Measurements from ENCODE around the gene PAFAH2.
A peak's percentile ranks its signal among the peaks of the same experiment; 100 is the strongest.

The PAFAH2 gene

DNA sequence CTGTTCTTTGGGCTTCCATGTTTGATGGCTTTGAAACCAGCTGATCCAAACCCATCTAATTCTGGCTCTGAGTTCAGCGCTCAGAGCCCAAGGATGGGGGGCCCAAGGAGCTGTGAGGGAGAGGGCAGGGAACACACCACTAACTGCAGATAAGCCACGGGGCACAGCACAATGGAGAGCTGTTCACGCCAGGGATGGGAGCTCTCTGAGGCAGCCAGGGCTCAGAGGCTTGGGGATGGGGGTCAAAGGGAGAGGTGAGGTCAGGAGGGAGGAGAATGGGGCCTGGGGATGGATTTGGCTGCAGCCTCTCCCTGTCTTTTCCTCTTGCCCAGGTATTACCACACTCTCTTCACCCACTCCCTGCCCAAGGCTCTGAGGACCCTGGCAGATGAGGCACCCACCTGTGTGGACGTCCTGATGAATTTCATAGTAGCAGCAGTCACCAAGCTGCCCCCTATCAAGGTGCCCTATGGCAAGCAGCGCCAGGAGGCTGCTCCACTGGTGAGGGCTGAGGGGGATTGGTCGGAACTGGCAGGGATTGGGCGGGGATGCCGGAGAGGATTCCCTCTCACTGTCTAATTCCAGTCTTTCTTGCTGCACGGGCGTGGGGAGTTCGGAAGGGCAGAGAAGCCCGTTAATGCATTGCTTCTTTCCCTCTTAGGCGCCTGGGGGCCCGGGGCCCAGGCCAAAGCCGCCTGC is 36.8 kb upstream of the PAFAH2 start:
- Histone ChIP-seq H4K20me1 (ENCODE audit: insufficient read depth, low read length) (no peaks in the 10 kb centered on the region), H2AFZ (ENCODE audit: low read depth, low read length) (peak overlapping the region; percentile 92), H3K36me3 (replicated peaks; ENCODE audit: low read depth, low read length) (no peaks in the 10 kb centered on the region), H3K4me3 (ENCODE audit: low read length) (peak overlapping the region; percentile 100), H3K9ac (ENCODE audit: low read length) (peak overlapping the region; percentile 58), H3K79me2 (ENCODE audit: low read length) (no peaks in the 10 kb centered on the region), H3K4me1 (ENCODE audit: low read length) (no peaks in the 10 kb centered on the region), H3K27me3 (ENCODE audit: low read depth, low read length) (no peaks in the 10 kb centered on the region), H3K4me2 (ENCODE audit: low read length) (peak overlapping the region; percentile 98), H3K27ac (ENCODE audit: low read length) (no peak overlapping the region), H3K9me3 (ENCODE audit: insufficient read depth, low read length) (no peaks in the 10 kb centered on the region)
- no peak for TF ChIP-seq EZH2phosphoT487 (IDR thresholded peaks at IDR 0.05; ENCODE audit: low read depth)
- TF ChIP-seq, protein P1, sequence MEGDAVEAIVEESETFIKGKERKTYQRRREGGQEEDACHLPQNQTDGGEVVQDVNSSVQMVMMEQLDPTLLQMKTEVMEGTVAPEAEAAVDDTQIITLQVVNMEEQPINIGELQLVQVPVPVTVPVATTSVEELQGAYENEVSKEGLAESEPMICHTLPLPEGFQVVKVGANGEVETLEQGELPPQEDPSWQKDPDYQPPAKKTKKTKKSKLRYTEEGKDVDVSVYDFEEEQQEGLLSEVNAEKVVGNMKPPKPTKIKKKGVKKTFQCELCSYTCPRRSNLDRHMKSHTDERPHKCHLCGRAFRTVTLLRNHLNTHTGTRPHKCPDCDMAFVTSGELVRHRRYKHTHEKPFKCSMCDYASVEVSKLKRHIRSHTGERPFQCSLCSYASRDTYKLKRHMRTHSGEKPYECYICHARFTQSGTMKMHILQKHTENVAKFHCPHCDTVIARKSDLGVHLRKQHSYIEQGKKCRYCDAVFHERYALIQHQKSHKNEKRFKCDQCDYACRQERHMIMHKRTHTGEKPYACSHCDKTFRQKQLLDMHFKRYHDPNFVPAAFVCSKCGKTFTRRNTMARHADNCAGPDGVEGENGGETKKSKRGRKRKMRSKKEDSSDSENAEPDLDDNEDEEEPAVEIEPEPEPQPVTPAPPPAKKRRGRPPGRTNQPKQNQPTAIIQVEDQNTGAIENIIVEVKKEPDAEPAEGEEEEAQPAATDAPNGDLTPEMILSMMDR (IDR thresholded peaks at IDR 0.05; ENCODE audit: low read depth, low read length), result no peak

DNA sequence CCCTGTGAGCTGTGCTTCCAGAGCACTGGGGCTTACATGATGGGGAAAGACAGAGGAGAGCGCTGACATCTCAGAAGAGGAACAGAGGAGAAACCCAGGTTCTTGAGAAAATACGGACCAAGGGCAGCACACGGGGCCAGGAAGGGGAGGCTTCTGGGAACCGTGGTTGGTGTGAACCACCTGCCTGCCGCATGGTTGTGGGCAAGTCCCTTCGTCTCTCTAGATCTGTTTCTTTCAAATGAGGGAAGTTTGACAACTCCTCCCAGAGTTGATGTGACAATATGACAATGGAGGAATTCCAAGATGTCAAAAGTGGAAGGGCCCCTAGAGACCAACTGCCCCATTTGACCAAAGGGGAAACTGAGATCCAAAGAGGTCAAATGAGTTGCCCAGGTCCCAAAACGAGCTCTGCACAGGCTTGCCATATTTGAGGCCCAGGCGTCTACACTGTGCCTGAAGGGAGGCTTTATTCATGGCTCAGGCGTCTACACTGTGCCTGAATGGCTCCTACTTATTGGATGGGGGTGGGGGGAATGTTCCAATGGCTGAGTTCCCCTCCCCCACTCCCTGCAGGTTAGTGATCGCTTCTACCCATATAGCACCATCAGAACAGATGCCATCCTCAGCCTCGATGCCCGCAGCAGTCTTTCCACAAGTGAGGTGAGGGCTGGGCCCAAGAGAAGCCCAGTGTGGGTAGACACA is 34.9 kb upstream of the PAFAH2 start:
- no peaks in the 10 kb centered on the region for H3K36me3 ChIP-seq (replicated peaks; ENCODE audit: low read depth, low read length)
- H3K4me2 ChIP-seq (ENCODE audit: low read length), result no peak overlapping the region
- H3K9ac ChIP-seq (ENCODE audit: low read length), result no peak overlapping the region
- TF ChIP-seq EZH2phosphoT487 (IDR thresholded peaks at IDR 0.05; ENCODE audit: low read depth), result no peak
- TF ChIP-seq, protein P1 (IDR thresholded peaks at IDR 0.05; ENCODE audit: low read depth, low read length), result no peak
- no peak overlapping the region for H3K27ac ChIP-seq (ENCODE audit: low read length)
- H3K9me3 ChIP-seq (ENCODE audit: insufficient read depth, low read length), result no peaks in the 10 kb centered on the region
- no peaks in the 10 kb centered on the region for H3K27me3 ChIP-seq (ENCODE audit: low read depth, low read length)
- no peak overlapping the region for H2AFZ ChIP-seq (ENCODE audit: low read depth, low read length)
- H4K20me1 ChIP-seq (ENCODE audit: insufficient read depth, low read length), result no peaks in the 10 kb centered on the region
- no peaks in the 10 kb centered on the region for H3K4me1 ChIP-seq (ENCODE audit: low read length)
- H3K4me3 ChIP-seq (ENCODE audit: low read length), result no peak overlapping the region
- H3K79me2 ChIP-seq (ENCODE audit: low read length), result no peaks in the 10 kb centered on the region

DNA sequence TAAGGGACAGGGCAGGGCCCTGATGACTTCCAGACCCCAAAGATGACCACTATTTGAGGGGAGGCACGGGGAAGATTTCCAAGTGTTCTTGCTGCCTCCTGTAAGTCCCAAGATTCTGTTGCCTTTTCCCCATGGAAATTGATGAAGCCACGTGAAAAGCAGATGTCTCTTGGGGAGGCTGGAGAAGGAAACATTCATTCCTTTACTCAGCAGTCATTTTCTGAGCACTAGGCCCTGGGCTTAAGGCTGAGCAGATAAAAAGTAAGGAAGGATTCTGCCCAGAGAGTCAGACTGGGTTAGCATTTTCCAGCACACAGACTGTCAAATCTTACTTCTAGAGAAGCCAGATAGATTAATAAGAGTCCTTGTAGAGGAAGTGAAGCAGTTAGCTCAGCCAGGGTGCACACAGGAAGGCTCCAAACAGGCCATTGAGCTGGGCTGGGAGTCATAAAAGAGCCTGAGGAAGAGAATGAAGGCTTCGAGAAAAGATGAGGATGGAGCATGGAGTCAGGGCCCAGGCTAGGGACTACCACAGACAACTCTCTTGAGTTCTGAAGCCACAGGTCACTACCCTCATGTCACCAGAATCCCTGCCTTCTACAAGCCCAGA is 33.9 kb upstream of the PAFAH2 start:
- no peak overlapping the region for H3K9ac ChIP-seq (ENCODE audit: low read length)
- no peaks in the 10 kb centered on the region for H3K27me3 ChIP-seq (ENCODE audit: low read depth, low read length)
- no peak overlapping the region for H3K4me3 ChIP-seq (ENCODE audit: low read length)
- no peak overlapping the region for H3K4me2 ChIP-seq (ENCODE audit: low read length)
- no peaks in the 10 kb centered on the region for H3K79me2 ChIP-seq (ENCODE audit: low read length)
- H2AFZ ChIP-seq (ENCODE audit: low read depth, low read length), result no peak overlapping the region
- H3K9me3 ChIP-seq (ENCODE audit: insufficient read depth, low read length), result no peaks in the 10 kb centered on the region
- H3K4me1 ChIP-seq (ENCODE audit: low read length), result no peaks in the 10 kb centered on the region
- TF ChIP-seq, protein P1 (IDR thresholded peaks at IDR 0.05; ENCODE audit: low read depth, low read length), result no peak
- no peak for TF ChIP-seq EZH2phosphoT487 (IDR thresholded peaks at IDR 0.05; ENCODE audit: low read depth)
- H3K36me3 ChIP-seq (replicated peaks; ENCODE audit: low read depth, low read length), result no peaks in the 10 kb centered on the region
- H4K20me1 ChIP-seq (ENCODE audit: insufficient read depth, low read length), result no peaks in the 10 kb centered on the region
- H3K27ac ChIP-seq (ENCODE audit: low read length), result no peak overlapping the region

DNA sequence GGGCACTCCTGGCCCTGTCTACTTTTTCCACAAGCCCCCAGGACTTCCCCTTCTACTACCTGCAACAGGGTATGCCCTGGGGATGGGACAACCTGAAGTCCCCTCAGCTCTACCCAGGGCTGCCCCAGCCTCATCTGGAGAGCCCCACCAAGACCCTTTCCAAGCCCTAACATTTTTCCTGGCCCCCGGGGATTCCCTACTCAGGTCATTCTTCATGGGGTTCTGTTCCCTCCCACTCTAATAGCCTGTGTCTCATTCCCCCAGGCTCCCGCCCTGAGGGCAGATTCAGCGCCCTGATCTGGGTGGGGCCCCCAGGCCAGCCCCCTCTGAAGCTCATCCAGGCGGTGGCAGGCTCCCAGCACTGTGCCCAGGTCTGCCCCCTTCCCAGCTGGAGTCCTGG is 33.3 kb upstream of the PAFAH2 start:
- Histone ChIP-seq H3K36me3 (replicated peaks; ENCODE audit: low read depth, low read length) (no peaks in the 10 kb centered on the region), H2AFZ (ENCODE audit: low read depth, low read length) (no peak overlapping the region), H3K4me1 (ENCODE audit: low read length) (no peaks in the 10 kb centered on the region), H3K9ac (ENCODE audit: low read length) (no peak overlapping the region), H3K4me2 (ENCODE audit: low read length) (no peak overlapping the region), H3K79me2 (ENCODE audit: low read length) (no peaks in the 10 kb centered on the region), H4K20me1 (ENCODE audit: insufficient read depth, low read length) (no peaks in the 10 kb centered on the region), H3K9me3 (ENCODE audit: insufficient read depth, low read length) (no peaks in the 10 kb centered on the region), H3K4me3 (ENCODE audit: low read length) (no peak overlapping the region), H3K27me3 (ENCODE audit: low read depth, low read length) (no peaks in the 10 kb centered on the region), H3K27ac (ENCODE audit: low read length) (no peak overlapping the region)
- no peak for TF ChIP-seq EZH2phosphoT487 (IDR thresholded peaks at IDR 0.05; ENCODE audit: low read depth)
- TF ChIP-seq, protein P1 (IDR thresholded peaks at IDR 0.05; ENCODE audit: low read depth, low read length), result no peak
